BLaER1 (cell line): ENCODE measurements around the gene CCNY.
"Not testable (repeated sequence)": the region's sequence is repeated elsewhere in the genome, so short reads cannot be mapped to it uniquely, and the experiment has no call there.

Experiments
- H3K27ac ChIP-seq: shearing (Covaris generic); formaldehyde crosslinking; 2 replicates; pipeline ENCODE4 v1.8.1; 2022
- H3K27me3 ChIP-seq: shearing (Covaris generic); formaldehyde crosslinking; 2 replicates; pipeline ENCODE4 v1.8.1; 2022
- H3K36me3 ChIP-seq: shearing (Covaris generic); formaldehyde crosslinking; 2 replicates; pipeline ENCODE4 v1.8.1; 2022
- H3K4me1 ChIP-seq: shearing (Covaris generic); formaldehyde crosslinking; 2 replicates; pipeline ENCODE4 v1.8.1; 2022
- H3K4me2 ChIP-seq: shearing (Covaris generic); formaldehyde crosslinking; 2 replicates; pipeline ENCODE4 v1.8.1; 2022
- H3K4me3 ChIP-seq: shearing (Covaris generic); formaldehyde crosslinking; 2 replicates; pipeline ENCODE4 v1.8.1; 2022
- H3K9ac ChIP-seq: shearing (Covaris generic); formaldehyde crosslinking; 2 replicates; pipeline ENCODE4 v1.8.1; 2022
- H3K9me3 ChIP-seq: shearing (Covaris generic); formaldehyde crosslinking; 2 replicates; pipeline ENCODE4 v1.8.1; 2022
- H4K20me1 ChIP-seq: shearing (Covaris generic); formaldehyde crosslinking; 2 replicates; pipeline ENCODE4 v1.8.1; 2022
- Cebpa-rat ChIP-seq: shearing (Covaris generic); IDR thresholded peaks from 2 replicates; pipeline ENCODE4 v1.8.1; 2022

Gene CCNY

GRCh38 chr10:35398908-35399307 is 62.6 kb downstream of the CCNY start:
- Histone ChIP-seq H3K9me3 (peaks cover 51% of the 10 kb centered on the region), H3K27me3 (no peaks in the 10 kb centered on the region), H3K4me2 (no peak overlapping the region), H3K36me3 (peaks cover 54% of the 10 kb centered on the region), H3K4me3 (no peak overlapping the region), H3K9ac (no peak overlapping the region), H3K4me1 (peaks cover 31% of the 10 kb centered on the region), H4K20me1 (peaks cover 59% of the 10 kb centered on the region), H3K27ac (no peak overlapping the region)
- TF ChIP-seq Cebpa-rat: no peak

GRCh38 chr10:35399414-35400009 is 63.2 kb downstream of the CCNY start:
- H3K27ac ChIP-seq: no peak overlapping the region
- H3K27me3 ChIP-seq: no peaks in the 10 kb centered on the region
- peaks cover 53% of the 10 kb centered on the region for H4K20me1 ChIP-seq
- H3K4me2 ChIP-seq: no peak overlapping the region
- no peak overlapping the region for H3K4me3 ChIP-seq
- TF ChIP-seq Cebpa-rat: no peak
- peaks cover 56% of the 10 kb centered on the region for H3K36me3 ChIP-seq
- peaks cover 31% of the 10 kb centered on the region for H3K4me1 ChIP-seq
- H3K9ac ChIP-seq: no peak overlapping the region
- peaks cover 57% of the 10 kb centered on the region for H3K9me3 ChIP-seq

- Histone ChIP-seq H3K4me3 (no peak overlapping the region), H3K4me1 (peaks cover 29% of the 10 kb centered on the region), H3K27ac (no peak overlapping the region), H3K4me2 (no peak overlapping the region), H3K36me3 (peaks cover 60% of the 10 kb centered on the region), H4K20me1 (peaks cover 42% of the 10 kb centered on the region), H3K27me3 (no peaks in the 10 kb centered on the region), H3K9ac (no peak overlapping the region), H3K9me3 (peaks cover 69% of the 10 kb centered on the region)
- TF ChIP-seq Cebpa-rat: no peak
Measured at GRCh38 chr10:35400595-35401268, 64.4 kb downstream of the CCNY start.

GRCh38 chr10:35403491-35403890 is 67.2 kb downstream of the CCNY start:
- Histone ChIP-seq H3K36me3 (peaks cover 45% of the 10 kb centered on the region), H4K20me1 (peaks cover 24% of the 10 kb centered on the region), H3K9me3 (peaks cover 74% of the 10 kb centered on the region)
- H3K9ac ChIP-seq, H3K27me3 ChIP-seq, H3K4me3 ChIP-seq, H3K4me2 ChIP-seq, H3K27ac ChIP-seq, H3K4me1 ChIP-seq: not testable (repeated sequence)

GRCh38 chr10:35404077-35404476 is 67.8 kb downstream of the CCNY start:
- not testable (repeated sequence) for H3K27me3 ChIP-seq, H3K4me3 ChIP-seq, H3K27ac ChIP-seq, H3K4me2 ChIP-seq, H3K9ac ChIP-seq
- H3K9me3 ChIP-seq: peaks cover 74% of the 10 kb centered on the region
- H3K36me3 ChIP-seq: peaks cover 45% of the 10 kb centered on the region
- peaks cover 24% of the 10 kb centered on the region for H4K20me1 ChIP-seq
- H3K4me1 ChIP-seq: peaks cover 10% of the 10 kb centered on the region

GRCh38 chr10:35406003-35406630 is 69.8 kb downstream of the CCNY start:
- not testable (repeated sequence) for H3K9ac ChIP-seq, H3K4me3 ChIP-seq, H3K27ac ChIP-seq, H3K27me3 ChIP-seq, H3K4me2 ChIP-seq
- peaks cover 58% of the 10 kb centered on the region for H3K9me3 ChIP-seq
- peaks cover 30% of the 10 kb centered on the region for H3K36me3 ChIP-seq
- H3K4me1 ChIP-seq: peaks cover 16% of the 10 kb centered on the region
- H4K20me1 ChIP-seq: peaks cover 36% of the 10 kb centered on the region

GRCh38 chr10:35407696-35408095 is 71.4 kb downstream of the CCNY start:
- not testable (repeated sequence) for H3K27ac ChIP-seq, H3K4me2 ChIP-seq, H3K9ac ChIP-seq, H3K27me3 ChIP-seq, H3K4me3 ChIP-seq
- Histone ChIP-seq H3K9me3 (peaks cover 42% of the 10 kb centered on the region), H3K4me1 (peaks cover 16% of the 10 kb centered on the region), H4K20me1 (peaks cover 52% of the 10 kb centered on the region), H3K36me3 (peaks cover 23% of the 10 kb centered on the region)

GRCh38 chr10:35409094-35409582 is 72.8 kb downstream of the CCNY start:
- Histone ChIP-seq H3K4me2 (peak overlapping the region; percentile 0; the same call in 1 of the 2 replicates), H3K4me3 (no peak overlapping the region), H3K36me3 (peaks cover 12% of the 10 kb centered on the region), H3K27ac (no peak overlapping the region), H3K9ac (no peak overlapping the region), H3K27me3 (no peaks in the 10 kb centered on the region), H3K9me3 (peaks cover 28% of the 10 kb centered on the region), H3K4me1 (peaks cover 16% of the 10 kb centered on the region), H4K20me1 (peaks cover 66% of the 10 kb centered on the region)
- TF ChIP-seq Cebpa-rat: no peak

- peaks cover 11% of the 10 kb centered on the region for H3K36me3 ChIP-seq
- H3K9me3 ChIP-seq: peaks cover 21% of the 10 kb centered on the region
- peaks cover 16% of the 10 kb centered on the region for H3K4me1 ChIP-seq
- no peaks in the 10 kb centered on the region for H3K27me3 ChIP-seq
- no peak overlapping the region for H3K9ac ChIP-seq
- no peak overlapping the region for H3K4me3 ChIP-seq
- H3K4me2 ChIP-seq: no peak overlapping the region
- no peak for TF ChIP-seq Cebpa-rat
- no peak overlapping the region for H3K27ac ChIP-seq
- H4K20me1 ChIP-seq: peaks cover 73% of the 10 kb centered on the region
Measured at GRCh38 chr10:35409808-35410207, 73.5 kb downstream of the CCNY start.

GRCh38 chr10:35412003-35412723 is 75.9 kb downstream of the CCNY start:
- Histone ChIP-seq H3K27me3 (no peaks in the 10 kb centered on the region), H3K4me2 (no peak overlapping the region), H3K9ac (no peak overlapping the region), H3K4me1 (peaks cover 37% of the 10 kb centered on the region), H4K20me1 (peaks cover 96% of the 10 kb centered on the region), H3K36me3 (no peaks in the 10 kb centered on the region), H3K27ac (no peak overlapping the region), H3K4me3 (no peak overlapping the region), H3K9me3 (peaks cover 2% of the 10 kb centered on the region; the same call in 1 of the 2 replicates)
- TF ChIP-seq Cebpa-rat: no peak
